Endothelial cell of umbilical vein (primary cell): Measurements from ENCODE around the gene ZNF416. TPM values are rescaled to one million over a fixed set of nuclear protein-coding genes. Genes with fewer than 3 reads are reported as not detected.

ENCODE experiments used
- BruUV-seq: library from RNA; stranded (reverse); fragments of 400-500 nt; replicated peaks from 2 replicates; lab custom pipeline; 2021; lab: Mats Ljungman, UMichigan
- CTCF ChIA-PET: fragments of 300-600, 350-600 bp; sonication (Branson Sonifier 250); formaldehyde crosslinking; loops from one replicate; lab custom pipeline; 2021; ENCODE audit warnings: antibody characterized with exemption, inconsistent platforms; lab: Charles Lee
- POLR2A ChIA-PET: fragments of 300-600, 350-600 bp; sonication (Branson Sonifier 250); formaldehyde crosslinking; loops from one replicate; lab custom pipeline; 2021; ENCODE audit warnings: antibody characterized with exemption, inconsistent platforms; lab: Charles Lee
- DNase-seq: peaks from one replicate; pipeline ENCODE4 v3.0.0-alpha.2; 2011; ENCODE audit warnings: low read depth, low spot score
- FAIRE-seq: peaks from 2 replicates; lab custom pipeline; 2011; peaks lifted over from hg19 to GRCh38; lab: Jason Lieb, UNC
- H2AFZ ChIP-seq: 2 replicates; pipeline ENCODE4 v1.6.0; 2012; ENCODE audit warnings: low read depth, low read length, control low read depth, inconsistent platforms
- H3K27ac ChIP-seq: 2 replicates; pipeline ENCODE4 v1.5.1; 2011; ENCODE audit warnings: low read depth, mild to moderate bottlenecking, control low read depth, low read length, moderate library complexity; ENCODE audit not compliant: insufficient read depth
- H3K27me3 ChIP-seq, 2 experiments: 2 replicates each; pipeline versions ENCODE4 v1.6.0 to v1.6.1; 2011; ENCODE audit warnings: low read length in 2 of 2, mixed read lengths in 1 of 2; ENCODE audit not compliant: control insufficient read depth in 2 of 2, insufficient read depth in 2 of 2
- H3K36me3 ChIP-seq, 2 experiments: 2 replicates in 1 of 2; 3 replicates in 1 of 2; pipeline ENCODE4 v1.5.1; 2011; ENCODE audit warnings: low read length in 2 of 2, mild to moderate bottlenecking in 1 of 2, moderate library complexity in 1 of 2; ENCODE audit not compliant: control insufficient read depth in 2 of 2, insufficient read depth in 2 of 2; ENCODE audit errors: extremely low read depth in 1 of 2
- H3K4me1 ChIP-seq: 3 replicates; pipeline ENCODE4 v1.5.1; 2011; ENCODE audit warnings: mild to moderate bottlenecking, low read length; ENCODE audit not compliant: control insufficient read depth, insufficient read depth; ENCODE audit errors: extremely low read depth
- H3K4me2 ChIP-seq: 2 replicates; pipeline ENCODE4 v1.6.1; 2011; ENCODE audit warnings: low read length, control low read depth, mixed read lengths; ENCODE audit not compliant: insufficient read depth
- H3K4me3 ChIP-seq, 3 experiments: fragments of 200-600 bp in 1 of 3; sonication (generic), shearing (Covaris generic) in 1 of 3; replicated peaks in 1 of 3; 2 replicates each; pipeline ENCODE4 v1.5.1; 2011 to 2016; ENCODE audit warnings: control low read depth in 3 of 3, low read length in 3 of 3, mild to moderate bottlenecking in 2 of 3, inconsistent platforms in 1 of 3, low read depth in 1 of 3, moderate library complexity in 1 of 3; ENCODE audit not compliant: insufficient read depth in 1 of 3
- H3K79me2 ChIP-seq: 2 replicates; pipeline ENCODE4 v1.6.0; 2012; ENCODE audit warnings: low read length, inconsistent platforms; ENCODE audit not compliant: control insufficient read depth, insufficient read depth
- H3K9ac ChIP-seq: replicated peaks from 2 replicates; pipeline ENCODE3; 2011; ENCODE audit warnings: low read length, control low read depth; ENCODE audit not compliant: insufficient read depth; ENCODE audit errors: extremely low read depth
- H3K9me1 ChIP-seq: replicated peaks from 3 replicates; pipeline ENCODE4 v1.6.0; 2011; ENCODE audit warnings: mild to moderate bottlenecking, low read length; ENCODE audit not compliant: control insufficient read depth, insufficient read depth; ENCODE audit errors: extremely low read depth
- H3K9me3 ChIP-seq: replicated peaks from 2 replicates; pipeline ENCODE4 v1.5.1; 2012; ENCODE audit warnings: low read length, inconsistent platforms; ENCODE audit not compliant: control insufficient read depth, insufficient read depth
- H4K20me1 ChIP-seq: replicated peaks from 2 replicates; pipeline ENCODE3; 2011; ENCODE audit warnings: mild to moderate bottlenecking, low read length; ENCODE audit not compliant: control insufficient read depth, insufficient read depth; ENCODE audit errors: extremely low read depth
- CTCF ChIP-seq, 2 donors: IDR thresholded peaks; 1 replicate in 1 of 2; 2 replicates in 1 of 2; pipeline ENCODE4 v1.5.1; 2011; ENCODE audit warnings: low read length in 2 of 2, mild to moderate bottlenecking in 2 of 2, moderate library complexity in 2 of 2, control low read depth in 1 of 2, inconsistent platforms in 1 of 2, low read depth in 1 of 2; ENCODE audit not compliant: insufficient read depth in 1 of 2; ENCODE audit errors: extremely low read depth in 1 of 2
- FOS ChIP-seq: IDR thresholded peaks from 2 replicates; pipeline ENCODE4 v1.6.1; 2011; ENCODE audit warnings: mild to moderate bottlenecking, low read length, moderate library complexity, borderline replicate concordance; ENCODE audit not compliant: insufficient read depth
- JUN ChIP-seq: IDR thresholded peaks from 2 replicates; pipeline ENCODE4 v1.6.1; 2011; ENCODE audit warnings: borderline replicate concordance, low read depth; ENCODE audit not compliant: insufficient read length, insufficient read depth
- MAX ChIP-seq: IDR thresholded peaks from 2 replicates; pipeline ENCODE4 v1.6.1; 2011; ENCODE audit not compliant: insufficient read depth, insufficient read length
- MYC ChIP-seq: IDR thresholded peaks from one replicate; pipeline ENCODE4 v1.6.1; 2011; ENCODE audit warnings: mild to moderate bottlenecking, low read depth, low read length
- dilution Hi-C: fragments of 300-500 bp; cut with MboI; formaldehyde crosslinking; loops from one replicate; pipeline ENCODE4 v1.15.0; 2019; ENCODE audit warnings: low sequenced_read_pairs; ENCODE audit not compliant: extremely low pct_ligation_motif_present
- intact Hi-C: fragments of 100-400 bp; cut with micrococcal nuclease; formaldehyde crosslinking; loops from one replicate; pipeline ENCODE4 v1.10.0; 2022
- polyA plus RNA-seq, 4 experiments: library from polyadenylated mRNA; depleted of rRNA in 3 of 4; stranded (reverse) in 3 of 4; unstranded in 1 of 4; fragments of >200 nt; gene quantifications; 2 replicates each; pipeline versions ENCODE4 v1.2.1 to v1.2.3, GENCODE V29; 2011 to 2012; ENCODE audit warnings: missing spikeins in 1 of 4
- total RNA-seq: library from RNA; stranded (reverse); gene quantifications from 2 replicates; pipeline ENCODE4 v1.2.3, GENCODE V29; 2021

Gene ZNF416
- total and polyA plus RNA-seq, 2 donors (not counting 3 experiments of a cell fraction or from before 2014, with no cell fraction given) = 1.4 to 3.8 TPM

DNA sequence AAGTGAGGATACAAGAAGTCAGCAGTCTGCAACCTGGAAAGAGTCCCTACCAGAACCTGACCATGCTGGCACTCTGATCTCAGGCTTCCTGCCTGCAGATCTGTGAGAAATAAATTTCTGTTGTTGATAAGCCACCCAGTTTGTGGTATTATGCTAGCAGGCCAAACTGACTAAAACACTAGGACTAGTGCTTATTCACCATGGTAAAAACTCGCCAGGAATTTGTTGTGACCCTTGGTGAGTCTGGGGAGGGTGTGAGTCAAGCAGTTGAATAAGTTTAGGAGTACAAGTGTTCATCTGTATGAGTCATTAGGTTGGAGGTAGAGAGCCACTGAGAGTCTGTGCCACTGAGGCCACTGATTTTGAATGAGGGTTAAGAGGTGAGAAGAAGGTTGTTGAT lies 8.8 kb upstream of the ZNF416 start:
- Histone ChIP-seq H3K4me2 (no peak overlapping the region), H2AFZ (no peak overlapping the region), H3K36me3 (no peaks in the 10 kb centered on the region), H3K9me1 (no peaks in the 10 kb centered on the region), H3K9ac (no peak overlapping the region), H3K27me3 (no peaks in the 10 kb centered on the region), H4K20me1 (no peaks in the 10 kb centered on the region), H3K9me3 (peaks cover 4% of the 10 kb centered on the region), H3K4me1 (no peaks in the 10 kb centered on the region), H3K4me3 (no peak overlapping the region), H3K79me2 (no peaks in the 10 kb centered on the region), H3K27ac (no peak overlapping the region)
- FAIRE-seq = no peak
- no peak for TF ChIP-seq JUN
- TF ChIP-seq CTCF (IDR thresholded peaks at IDR 0.05; ENCODE audit: extremely low read depth in 1 of 2, insufficient read depth in 1 of 2, low read depth in 1 of 2, low read length in 2 of 2) = no peak
- no peak for TF ChIP-seq MAX
- no peak for TF ChIP-seq FOS
- no peak for TF ChIP-seq MYC
- POLR2A ChIA-PET = no interaction called here
- CTCF ChIA-PET = no interaction called here
- intact Hi-C loops (no loop called here), dilution Hi-C loops (no loop called here)
- DNase-seq = no peak
- BruUV-seq = no TSS peak
